ENCODE results near the gene COQ8B.

COQ8B gene

GRCh38 chr19:40750058-40750873 lies 33.6 kb upstream of the COQ8B start, which contains the start of gene ACTMAP:
ACTMAP (minus strand) TSS chr19:40750477; CDS start chr19:40749803, 674 bp downstream.
- H3K4me1 Mint-ChIP-seq (ENCODE audit: low read depth): peaks cover 33% of the 10 kb centered on the region
- H3K36me3 Mint-ChIP-seq (ENCODE audit: low read depth): peaks cover 38% of the 10 kb centered on the region

GRCh38 chr19:40747536-40747935 lies 30.9 kb upstream of the COQ8B start:
- H3K9me3 Mint-ChIP-seq: no peaks in the 10 kb centered on the region
- H3K36me3 Mint-ChIP-seq (ENCODE audit: low read depth): peaks cover 21% of the 10 kb centered on the region
- no peak overlapping the region for H3K4me3 Mint-ChIP-seq
- peaks cover 20% of the 10 kb centered on the region for H3K4me1 Mint-ChIP-seq (ENCODE audit: low read depth)
- no peak for DNase-seq (ENCODE audit: low spot score)
- no peaks in the 10 kb centered on the region for H3K27me3 Mint-ChIP-seq (ENCODE audit: low read depth)
- no peak overlapping the region for H3K27ac Mint-ChIP-seq

More at GRCh38 chr19:40750058-40750873, 33.6 kb upstream of the COQ8B start, which contains the start of gene ACTMAP:
- H3K27me3 Mint-ChIP-seq (ENCODE audit: low read depth): no peaks in the 10 kb centered on the region
- DNase-seq (ENCODE audit: low spot score): peak; percentile 99
- peak within 1 kb of the TSS; percentile 99 for H3K27ac Mint-ChIP-seq
- H3K9me3 Mint-ChIP-seq: no peaks in the 10 kb centered on the region
- peak within 1 kb of the TSS; percentile 98 for H3K4me3 Mint-ChIP-seq

DNA sequence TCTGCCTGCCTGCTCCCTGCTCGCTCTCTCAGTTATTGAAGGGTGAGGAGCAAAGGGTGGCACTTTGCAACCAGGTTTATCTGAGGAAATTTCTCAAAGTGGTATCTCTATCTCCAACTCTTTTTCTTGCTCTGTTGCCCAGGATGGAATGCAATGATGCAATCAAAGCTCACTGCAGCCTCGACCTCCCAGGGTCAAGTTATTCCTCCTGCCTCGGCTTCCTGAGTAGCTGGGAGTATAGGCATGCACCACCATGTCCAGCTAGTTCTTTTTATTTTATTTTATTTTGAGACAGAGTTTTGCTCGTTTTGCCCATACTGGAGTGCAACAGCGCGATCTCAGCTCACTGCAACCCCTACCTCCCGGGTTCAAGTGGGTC lies 28.7 kb upstream of the COQ8B start:
- Mint-ChIP-seq H3K4me1 (ENCODE audit: low read depth) (peaks cover 19% of the 10 kb centered on the region), H3K27ac (no peak overlapping the region), H3K27me3 (ENCODE audit: low read depth) (no peaks in the 10 kb centered on the region), H3K9me3 (no peaks in the 10 kb centered on the region), H3K36me3 (ENCODE audit: low read depth) (peaks cover 8% of the 10 kb centered on the region), H3K4me3 (no peak overlapping the region)
- DNase-seq (ENCODE audit: low spot score): no peak

DNA sequence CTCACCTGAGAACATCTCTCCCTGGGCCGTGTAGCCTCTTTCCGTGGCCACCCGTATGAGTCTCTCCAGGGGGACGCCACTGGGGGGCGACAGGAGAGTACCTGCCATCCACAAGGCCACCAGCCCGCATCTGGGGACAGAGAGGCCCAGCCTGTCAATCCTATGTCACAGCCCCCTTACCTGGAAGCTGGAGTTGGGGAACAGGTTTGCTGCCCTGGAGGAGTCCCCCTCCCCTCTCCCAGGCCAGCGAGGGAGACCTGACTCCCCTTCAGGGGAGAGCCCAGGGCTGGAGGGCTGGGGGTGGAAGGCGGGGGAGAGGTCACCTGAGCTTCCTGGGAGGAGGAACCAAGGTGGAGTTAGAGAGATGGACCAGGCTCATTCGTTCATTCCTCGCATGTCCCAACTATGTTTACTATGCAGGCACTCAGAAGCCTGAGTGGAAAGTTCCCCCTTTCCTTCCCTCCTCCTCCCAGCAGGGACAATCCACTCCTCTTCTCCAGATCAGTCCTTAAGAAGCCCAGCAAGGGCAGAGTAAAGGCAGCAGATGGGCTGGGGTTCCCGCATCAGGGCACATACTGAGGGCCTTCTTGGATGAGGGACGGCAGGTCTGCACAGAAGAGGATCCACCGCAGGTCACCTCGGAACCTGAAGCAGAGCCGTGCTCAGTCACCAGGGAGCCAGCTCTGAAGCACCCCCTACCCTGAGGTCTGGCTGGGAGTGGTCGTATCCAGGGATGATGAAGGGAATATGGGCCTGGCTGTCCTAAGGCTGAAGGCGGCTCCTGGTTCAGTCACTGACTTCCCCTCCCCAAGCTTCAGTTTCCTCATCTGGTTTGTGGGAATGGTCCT lies 28.1 kb upstream of the COQ8B start:
- no peaks in the 10 kb centered on the region for H3K27me3 Mint-ChIP-seq (ENCODE audit: low read depth)
- peaks cover 14% of the 10 kb centered on the region for H3K4me1 Mint-ChIP-seq (ENCODE audit: low read depth)
- peaks cover 2% of the 10 kb centered on the region for H3K36me3 Mint-ChIP-seq (ENCODE audit: low read depth)
- H3K9me3 Mint-ChIP-seq: no peaks in the 10 kb centered on the region
- DNase-seq (ENCODE audit: low spot score): no peak
- H3K27ac Mint-ChIP-seq: no peak overlapping the region
- no peak overlapping the region for H3K4me3 Mint-ChIP-seq

- Mint-ChIP-seq H3K4me1 (ENCODE audit: low read depth) (peaks cover 5% of the 10 kb centered on the region), H3K36me3 (ENCODE audit: low read depth) (peaks cover under 1% of the 10 kb centered on the region)
Measured at GRCh38 chr19:40743926-40744325, 27.2 kb upstream of the COQ8B start.

DNA sequence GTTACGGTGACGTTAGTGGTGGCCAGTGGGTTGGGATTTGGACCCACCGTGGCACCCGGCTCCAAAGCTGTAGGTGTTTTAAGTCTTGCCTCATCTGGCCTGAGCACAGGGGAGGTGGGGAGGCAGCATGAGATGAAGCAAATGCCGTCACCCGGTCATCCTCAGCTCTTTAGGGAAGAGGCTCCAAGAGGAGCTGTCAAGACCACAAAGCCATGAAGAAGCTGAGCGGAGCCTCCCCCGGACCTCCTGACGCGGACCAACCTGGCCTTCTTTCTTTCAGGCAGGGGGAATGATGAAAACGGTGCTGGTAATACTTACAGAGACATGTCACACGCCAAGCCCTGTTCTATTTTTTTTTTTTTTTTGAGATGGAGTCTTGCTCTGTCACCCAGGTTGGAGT lies 26.2 kb upstream of the COQ8B start:
- Mint-ChIP-seq H3K9me3 (no peaks in the 10 kb centered on the region), H3K27ac (no peak overlapping the region), H3K36me3 (ENCODE audit: low read depth) (peaks cover 4% of the 10 kb centered on the region), H3K27me3 (ENCODE audit: low read depth) (no peaks in the 10 kb centered on the region), H3K4me3 (no peak overlapping the region), H3K4me1 (ENCODE audit: low read depth) (peaks cover 3% of the 10 kb centered on the region)
- DNase-seq (ENCODE audit: low spot score): no peak

More at GRCh38 chr19:40743926-40744325, 27.2 kb upstream of the COQ8B start:
- no peak for DNase-seq (ENCODE audit: low spot score)
- H3K4me3 Mint-ChIP-seq: no peak overlapping the region
- H3K9me3 Mint-ChIP-seq: no peaks in the 10 kb centered on the region
- no peaks in the 10 kb centered on the region for H3K27me3 Mint-ChIP-seq (ENCODE audit: low read depth)
- H3K27ac Mint-ChIP-seq: no peak overlapping the region

GRCh38 chr19:40742477-40742876 lies 25.8 kb upstream of the COQ8B start:
- no peaks in the 10 kb centered on the region for H3K9me3 Mint-ChIP-seq
- DNase-seq (ENCODE audit: low spot score): no peak
- no peak overlapping the region for H3K4me3 Mint-ChIP-seq
- peaks cover 6% of the 10 kb centered on the region for H3K36me3 Mint-ChIP-seq (ENCODE audit: low read depth)
- no peaks in the 10 kb centered on the region for H3K27me3 Mint-ChIP-seq (ENCODE audit: low read depth)
- H3K4me1 Mint-ChIP-seq (ENCODE audit: low read depth): peaks cover 3% of the 10 kb centered on the region
- no peak overlapping the region for H3K27ac Mint-ChIP-seq

DNA sequence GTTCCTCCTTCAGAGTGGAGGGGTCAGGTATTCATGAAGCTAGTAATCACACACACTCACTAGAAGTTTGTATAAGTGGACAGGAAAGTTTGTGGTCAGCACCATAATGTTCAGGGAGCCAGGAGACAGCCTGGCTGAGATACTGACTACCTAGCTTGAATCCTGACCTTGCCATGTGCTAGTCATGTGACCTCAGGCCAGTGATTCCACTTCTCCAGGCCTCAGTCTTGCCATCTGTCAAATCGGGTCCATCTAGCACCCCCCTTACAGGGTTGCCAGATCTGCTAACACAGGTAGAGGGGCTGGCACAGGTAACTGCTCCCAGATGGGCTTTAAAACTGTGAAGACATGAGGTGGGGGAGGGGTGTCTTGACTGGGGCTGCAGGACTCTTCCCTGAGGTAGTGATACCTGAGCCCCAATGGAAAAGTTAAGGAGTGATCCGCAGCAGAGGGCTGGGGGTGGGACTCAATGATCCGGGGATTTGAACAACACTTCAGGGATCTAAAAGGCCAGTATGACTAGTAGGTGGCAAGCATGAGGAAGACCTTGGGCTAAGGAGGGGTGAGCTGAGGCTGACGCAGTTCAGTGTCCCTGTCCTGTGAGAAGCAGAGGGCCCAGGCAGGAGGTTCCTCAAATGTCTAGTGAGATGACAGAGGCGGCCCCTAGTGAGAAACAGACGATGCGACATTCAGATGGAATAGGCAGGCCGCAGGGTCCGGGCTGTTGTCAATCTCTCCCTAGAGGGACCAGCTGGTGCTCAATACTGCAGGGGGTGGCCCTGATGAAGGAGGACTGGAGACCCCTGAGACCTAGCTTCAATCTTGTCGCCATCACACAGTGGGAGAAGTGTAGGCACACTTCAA lies 25.1 kb upstream of the COQ8B start:
- H3K9me3 Mint-ChIP-seq: no peaks in the 10 kb centered on the region
- no peak overlapping the region for H3K27ac Mint-ChIP-seq
- no peak for DNase-seq (ENCODE audit: low spot score)
- H3K27me3 Mint-ChIP-seq (ENCODE audit: low read depth): no peaks in the 10 kb centered on the region
- peaks cover 3% of the 10 kb centered on the region for H3K4me1 Mint-ChIP-seq (ENCODE audit: low read depth)
- no peak overlapping the region for H3K4me3 Mint-ChIP-seq
- H3K36me3 Mint-ChIP-seq (ENCODE audit: low read depth): peaks cover 8% of the 10 kb centered on the region

- Mint-ChIP-seq H3K9me3 (no peaks in the 10 kb centered on the region), H3K27ac (peak overlapping the region; percentile 4), H3K27me3 (ENCODE audit: low read depth) (no peaks in the 10 kb centered on the region), H3K4me3 (no peak overlapping the region), H3K36me3 (ENCODE audit: low read depth) (peaks cover 8% of the 10 kb centered on the region), H3K4me1 (ENCODE audit: low read depth) (peaks cover 3% of the 10 kb centered on the region)
- no peak for DNase-seq (ENCODE audit: low spot score)
Measured at GRCh38 chr19:40740747-40741146, 24.1 kb upstream of the COQ8B start.

DNA sequence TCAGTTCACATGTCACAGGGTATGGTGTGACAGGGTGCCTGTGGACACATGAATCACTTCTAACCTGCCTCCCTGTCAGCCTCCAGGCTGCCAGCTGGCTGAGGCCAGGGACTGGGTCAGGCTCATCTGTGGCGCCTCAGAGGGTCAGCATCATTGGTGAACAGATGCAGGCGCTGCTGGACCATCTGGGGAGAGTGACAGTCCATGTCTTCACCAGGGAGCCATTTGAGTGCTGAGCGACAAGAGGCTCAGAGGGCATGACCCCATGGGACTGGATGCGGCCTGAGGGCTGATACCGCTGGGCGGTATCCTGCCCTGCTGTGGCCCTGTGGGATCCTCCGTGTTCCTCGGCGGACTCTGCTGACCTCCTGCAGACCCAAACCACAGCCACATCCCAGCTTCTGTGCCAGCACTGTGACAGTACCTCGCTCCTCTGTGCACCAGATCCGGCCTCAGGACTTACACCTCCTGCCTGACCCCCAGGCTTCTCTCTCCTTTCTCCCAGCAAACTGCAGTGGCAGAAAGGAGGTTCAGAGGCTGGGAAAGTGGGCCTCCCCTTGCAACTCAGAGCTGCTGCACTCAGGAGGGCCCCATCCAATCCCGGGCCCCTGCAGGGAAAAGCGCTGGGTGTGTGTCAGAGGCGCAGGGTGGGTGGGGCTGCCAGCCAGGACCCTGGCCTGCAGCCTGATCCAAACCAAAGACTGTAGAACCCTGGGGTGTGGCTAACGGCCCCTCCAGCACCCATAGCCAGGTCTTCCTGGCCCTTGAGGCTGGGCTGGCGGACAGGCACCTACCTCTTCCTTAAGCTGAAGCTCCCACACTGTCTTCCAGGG lies 23.4 kb upstream of the COQ8B start:
- Mint-ChIP-seq H3K4me3 (no peak overlapping the region), H3K9me3 (no peaks in the 10 kb centered on the region), H3K27ac (no peak overlapping the region), H3K4me1 (ENCODE audit: low read depth) (peaks cover 3% of the 10 kb centered on the region), H3K36me3 (ENCODE audit: low read depth) (peaks cover 15% of the 10 kb centered on the region), H3K27me3 (ENCODE audit: low read depth) (no peaks in the 10 kb centered on the region)
- DNase-seq (ENCODE audit: low spot score): no peak

DNA sequence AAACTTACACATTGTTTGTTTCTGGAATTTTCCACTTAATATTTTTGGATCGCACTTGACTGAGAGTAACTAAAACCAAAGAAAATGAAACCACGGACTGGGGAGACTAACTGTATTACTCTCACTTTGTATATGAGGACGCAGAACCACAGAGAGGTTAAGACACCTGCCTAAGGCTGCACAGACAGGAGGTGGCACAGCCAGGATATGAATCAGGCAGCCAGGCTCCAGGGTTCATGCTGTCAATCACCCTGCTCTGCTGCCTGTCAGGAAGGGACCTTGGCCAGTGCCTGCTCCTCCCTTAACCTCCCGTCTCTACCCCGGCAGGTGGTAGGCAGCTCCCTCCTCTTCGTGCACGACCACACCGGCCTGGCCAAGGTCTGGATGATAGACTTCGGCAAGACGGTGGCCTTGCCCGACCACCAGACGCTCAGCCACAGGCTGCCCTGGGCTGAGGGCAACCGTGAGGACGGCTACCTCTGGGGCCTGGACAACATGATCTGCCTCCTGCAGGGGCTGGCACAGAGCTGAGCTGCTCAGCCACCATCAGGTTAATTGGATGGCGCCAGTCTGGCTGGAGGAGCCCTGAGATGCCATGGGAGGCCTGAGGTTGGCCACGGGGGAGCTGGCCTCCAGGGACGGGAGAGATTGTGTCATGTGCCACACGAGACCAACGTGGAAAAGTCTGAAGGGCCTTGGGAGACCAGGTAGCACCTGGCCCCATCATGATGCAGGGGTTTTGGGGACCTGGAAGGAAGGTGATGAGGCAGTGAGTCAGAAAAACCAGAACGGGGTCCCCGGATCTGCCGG lies 22.5 kb upstream of the COQ8B start:
- Mint-ChIP-seq H3K36me3 (ENCODE audit: low read depth) (peaks cover 17% of the 10 kb centered on the region), H3K4me3 (no peak overlapping the region), H3K27ac (no peak overlapping the region), H3K4me1 (ENCODE audit: low read depth) (peaks cover 3% of the 10 kb centered on the region), H3K27me3 (ENCODE audit: low read depth) (no peaks in the 10 kb centered on the region), H3K9me3 (no peaks in the 10 kb centered on the region)
- no peak for DNase-seq (ENCODE audit: low spot score)

- Mint-ChIP-seq H3K4me3 (no peak overlapping the region), H3K27me3 (ENCODE audit: low read depth) (no peaks in the 10 kb centered on the region), H3K9me3 (no peaks in the 10 kb centered on the region), H3K36me3 (ENCODE audit: low read depth) (peaks cover 27% of the 10 kb centered on the region), H3K27ac (no peak overlapping the region), H3K4me1 (ENCODE audit: low read depth) (peaks cover 3% of the 10 kb centered on the region)
- DNase-seq (ENCODE audit: low spot score): no peak
Measured at GRCh38 chr19:40737102-40737644, 20.5 kb upstream of the COQ8B start.
